Mesenchymal stem cell (in vitro differentiated cells and primary cell): Measurements from ENCODE around the gene KLF7.
A peak's percentile ranks its signal among the peaks of the same experiment; 100 is the strongest.

Experiments used
- DNase-seq: peaks from one replicate; pipeline ENCODE4 v3.0.0-alpha.2; 2013
- H2AFZ ChIP-seq: one replicate; pipeline ENCODE4 v1.6.1; 2013; ENCODE audit warnings: low read depth, mild to moderate bottlenecking, control low read depth, inconsistent platforms, low read length, moderate library complexity
- H2AK5ac ChIP-seq: 2 replicates; pipeline ENCODE4 v1.6.1; 2013; ENCODE audit warnings: low read length, moderate library complexity, mild to moderate bottlenecking, inconsistent platforms; ENCODE audit not compliant: severe bottlenecking
- H2BK120ac ChIP-seq: one replicate; pipeline ENCODE4 v1.6.1; 2013; ENCODE audit warnings: low read depth, mild to moderate bottlenecking, inconsistent platforms, low read length, moderate library complexity
- H2BK12ac ChIP-seq, 2 experiments: one replicate each; pipeline ENCODE4 v1.6.1; 2013; ENCODE audit warnings: inconsistent platforms in 2 of 2, low read length in 2 of 2, mild to moderate bottlenecking in 2 of 2, moderate library complexity in 2 of 2, control low read depth in 1 of 2
- H2BK15ac ChIP-seq: one replicate; pipeline ENCODE4 v1.6.1; 2013; ENCODE audit warnings: mild to moderate bottlenecking, low read depth, inconsistent platforms; ENCODE audit not compliant: poor library complexity, severe bottlenecking
- H2BK5ac ChIP-seq: 2 replicates; pipeline ENCODE4 v1.6.1; 2013; ENCODE audit warnings: low read depth, mild to moderate bottlenecking, low read length, control low read depth, inconsistent platforms; ENCODE audit not compliant: poor library complexity, severe bottlenecking
- H3K14ac ChIP-seq, 2 experiments: one replicate each; pipeline ENCODE4 v1.6.1; 2013; ENCODE audit warnings: inconsistent platforms in 2 of 2, low read length in 2 of 2, control low read depth in 1 of 2, mild to moderate bottlenecking in 1 of 2, moderate library complexity in 1 of 2
- H3K18ac ChIP-seq, 2 experiments: one replicate each; pipeline ENCODE4 v1.6.1; 2013; ENCODE audit warnings: inconsistent platforms in 2 of 2, low read length in 2 of 2, control low read depth in 1 of 2, low read depth in 1 of 2, mild to moderate bottlenecking in 1 of 2
- H3K23ac ChIP-seq, 2 experiments: one replicate each; pipeline ENCODE4 v1.6.1; 2013; ENCODE audit warnings: inconsistent platforms in 2 of 2, low read length in 2 of 2, mild to moderate bottlenecking in 2 of 2, moderate library complexity in 2 of 2, control low read depth in 1 of 2
- H3K27ac ChIP-seq: 2 replicates; pipeline ENCODE4 v1.5.1; 2013; ENCODE audit warnings: mild to moderate bottlenecking, moderate library complexity, low read length, control low read depth, inconsistent platforms; ENCODE audit not compliant: poor library complexity, severe bottlenecking
- H3K27me3 ChIP-seq, 2 experiments: 2 replicates each; pipeline versions ENCODE4 v1.6.1 to v1.7.0; 2013; ENCODE audit warnings: low read length in 2 of 2, mild to moderate bottlenecking in 2 of 2, moderate library complexity in 2 of 2, control low read depth in 1 of 2, inconsistent platforms in 1 of 2; ENCODE audit not compliant: control insufficient read depth in 1 of 2, insufficient read depth in 1 of 2
- H3K36me3 ChIP-seq, 2 experiments: 2 replicates each; pipeline versions ENCODE4 v1.6.1 to v1.7.0; 2013; ENCODE audit warnings: low read length in 2 of 2, control low read depth in 1 of 2, inconsistent platforms in 1 of 2, low read depth in 1 of 2, mild to moderate bottlenecking in 1 of 2; ENCODE audit not compliant: insufficient read depth in 2 of 2, control insufficient read depth in 1 of 2
- H3K4ac ChIP-seq, 2 experiments: one replicate each; pipeline ENCODE4 v1.6.1; 2013; ENCODE audit warnings: inconsistent platforms in 2 of 2, low read length in 2 of 2, mild to moderate bottlenecking in 2 of 2, moderate library complexity in 2 of 2, control low read depth in 1 of 2, low read depth in 1 of 2
- H3K4me1 ChIP-seq: 2 replicates; pipeline ENCODE4 v1.6.1; 2013; ENCODE audit warnings: low read depth, low read length, control low read depth; ENCODE audit not compliant: control insufficient read depth, insufficient read depth
- H3K4me2 ChIP-seq: 2 replicates; pipeline ENCODE4 v1.6.1; 2013; ENCODE audit warnings: low read length, mild to moderate bottlenecking, inconsistent platforms; ENCODE audit not compliant: poor library complexity, severe bottlenecking
- H3K4me3 ChIP-seq, 2 experiments: 2 replicates each; pipeline versions ENCODE4 v1.5.1 to v1.7.0; 2013; ENCODE audit warnings: low read length in 2 of 2, mild to moderate bottlenecking in 2 of 2, control low read depth in 1 of 2, low read depth in 1 of 2; ENCODE audit not compliant: insufficient read depth in 1 of 2
- H3K79me1 ChIP-seq: replicated peaks from 2 replicates; pipeline ENCODE4 v1.6.1; 2013; ENCODE audit warnings: mild to moderate bottlenecking, control low read depth, low read length, inconsistent platforms; ENCODE audit not compliant: poor library complexity, severe bottlenecking
- H3K9ac ChIP-seq: 2 replicates; pipeline ENCODE4 v1.7.0; 2013; ENCODE audit warnings: mild to moderate bottlenecking, low read length, moderate library complexity
- H3K9me3 ChIP-seq: 2 replicates; pipeline ENCODE4 v1.7.0; 2013; ENCODE audit warnings: mild to moderate bottlenecking, low read length; ENCODE audit not compliant: control insufficient read depth
- H4K8ac ChIP-seq: one replicate; pipeline ENCODE4 v1.6.1; 2013; ENCODE audit warnings: inconsistent platforms, mild to moderate bottlenecking, low read length, moderate library complexity
- H4K91ac ChIP-seq: one replicate; pipeline ENCODE4 v1.6.1; 2013; ENCODE audit warnings: mild to moderate bottlenecking, low read length, inconsistent platforms
- WGBS: methylation state at CpG from one replicate; pipeline ENCODE4 v1.1.7; 2013; ENCODE audit warnings: mixed read lengths; 5-methylcytosine and 5-hydroxymethylcytosine counted together

The KLF7 gene

GRCh38 chr2:207157162-207157481 is 8.6 kb downstream of the KLF7 start:
- H2AFZ ChIP-seq: no peak overlapping the region
- H3K79me1 ChIP-seq: no peaks in the 10 kb centered on the region
- no peak overlapping the region for H3K4ac ChIP-seq
- no peak for DNase-seq
- H2AK5ac ChIP-seq: no peak overlapping the region
- no peak overlapping the region for H2BK15ac ChIP-seq
- no peak overlapping the region for H3K4me3 ChIP-seq
- H2BK12ac ChIP-seq: no peak overlapping the region
- no peak overlapping the region for H3K9ac ChIP-seq
- H2BK5ac ChIP-seq: no peak overlapping the region
- H4K91ac ChIP-seq: no peak overlapping the region
- H3K18ac ChIP-seq: no peak overlapping the region
- no peaks in the 10 kb centered on the region for H3K9me3 ChIP-seq
- H3K23ac ChIP-seq: no peak overlapping the region
- no peaks in the 10 kb centered on the region for H3K27me3 ChIP-seq
- peaks cover 13% of the 10 kb centered on the region for H3K4me1 ChIP-seq
- H3K4me2 ChIP-seq: no peak overlapping the region
- WGBS: 98% methylated on average over 1 of the region's 1 CpG
- H3K27ac ChIP-seq: no peak overlapping the region
- H3K36me3 ChIP-seq: no peaks in the 10 kb centered on the region
- no peak overlapping the region for H3K14ac ChIP-seq
- no peak overlapping the region for H4K8ac ChIP-seq
- H2BK120ac ChIP-seq: no peak overlapping the region

DNA sequence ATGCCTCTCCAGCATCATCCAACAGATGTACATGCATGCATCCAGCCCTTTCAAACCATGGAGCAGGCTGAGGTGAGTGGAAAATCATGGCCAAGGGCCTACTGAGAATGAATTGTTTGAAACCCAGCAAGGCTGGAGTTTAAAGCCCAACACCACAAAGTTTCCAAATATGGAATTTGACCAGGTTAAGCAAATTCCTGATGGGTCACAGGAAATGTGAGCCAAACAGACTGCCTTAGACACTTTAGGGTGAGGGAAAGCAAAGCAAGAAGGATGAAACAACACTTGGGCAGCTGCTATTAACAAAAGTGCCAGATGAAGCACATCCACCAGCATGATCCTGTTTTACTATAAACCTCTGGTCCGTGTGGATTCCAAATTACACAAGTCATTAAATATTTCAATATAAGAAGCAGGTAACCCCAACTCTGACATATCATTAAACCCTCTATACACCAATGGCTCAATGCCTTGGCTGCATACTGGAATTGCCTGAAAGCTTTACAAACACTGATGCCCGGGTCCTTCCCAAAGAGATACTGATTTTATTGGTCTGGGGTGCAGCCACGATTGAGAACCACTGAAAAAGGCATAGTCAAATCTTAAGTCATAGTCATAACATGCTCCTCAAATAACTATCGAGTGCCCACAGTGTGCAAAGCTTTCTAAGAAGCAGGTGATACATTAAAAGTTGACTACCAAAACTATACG is 9.1 kb downstream of the KLF7 start:
- no peak overlapping the region for H3K4me3 ChIP-seq
- no peak overlapping the region for H2BK15ac ChIP-seq
- no peak overlapping the region for H3K4ac ChIP-seq
- H3K23ac ChIP-seq: no peak overlapping the region
- H4K8ac ChIP-seq: no peak overlapping the region
- no peak overlapping the region for H3K4me2 ChIP-seq
- no peak overlapping the region for H2BK12ac ChIP-seq
- H2BK5ac ChIP-seq: no peak overlapping the region
- no peaks in the 10 kb centered on the region for H3K9me3 ChIP-seq
- no peaks in the 10 kb centered on the region for H3K36me3 ChIP-seq
- H3K9ac ChIP-seq: no peak overlapping the region
- 81% methylated on average over 4 of the region's 5 CpGs for WGBS
- H4K91ac ChIP-seq: no peak overlapping the region
- H2AK5ac ChIP-seq: peak overlapping the region; percentile 53
- DNase-seq: no peak
- H3K18ac ChIP-seq: no peak overlapping the region
- H2BK120ac ChIP-seq: no peak overlapping the region
- H3K14ac ChIP-seq: no peak overlapping the region
- H3K27me3 ChIP-seq: no peaks in the 10 kb centered on the region
- H3K4me1 ChIP-seq: peaks cover 13% of the 10 kb centered on the region
- H3K27ac ChIP-seq: no peak overlapping the region
- no peaks in the 10 kb centered on the region for H3K79me1 ChIP-seq
- no peak overlapping the region for H2AFZ ChIP-seq

DNA sequence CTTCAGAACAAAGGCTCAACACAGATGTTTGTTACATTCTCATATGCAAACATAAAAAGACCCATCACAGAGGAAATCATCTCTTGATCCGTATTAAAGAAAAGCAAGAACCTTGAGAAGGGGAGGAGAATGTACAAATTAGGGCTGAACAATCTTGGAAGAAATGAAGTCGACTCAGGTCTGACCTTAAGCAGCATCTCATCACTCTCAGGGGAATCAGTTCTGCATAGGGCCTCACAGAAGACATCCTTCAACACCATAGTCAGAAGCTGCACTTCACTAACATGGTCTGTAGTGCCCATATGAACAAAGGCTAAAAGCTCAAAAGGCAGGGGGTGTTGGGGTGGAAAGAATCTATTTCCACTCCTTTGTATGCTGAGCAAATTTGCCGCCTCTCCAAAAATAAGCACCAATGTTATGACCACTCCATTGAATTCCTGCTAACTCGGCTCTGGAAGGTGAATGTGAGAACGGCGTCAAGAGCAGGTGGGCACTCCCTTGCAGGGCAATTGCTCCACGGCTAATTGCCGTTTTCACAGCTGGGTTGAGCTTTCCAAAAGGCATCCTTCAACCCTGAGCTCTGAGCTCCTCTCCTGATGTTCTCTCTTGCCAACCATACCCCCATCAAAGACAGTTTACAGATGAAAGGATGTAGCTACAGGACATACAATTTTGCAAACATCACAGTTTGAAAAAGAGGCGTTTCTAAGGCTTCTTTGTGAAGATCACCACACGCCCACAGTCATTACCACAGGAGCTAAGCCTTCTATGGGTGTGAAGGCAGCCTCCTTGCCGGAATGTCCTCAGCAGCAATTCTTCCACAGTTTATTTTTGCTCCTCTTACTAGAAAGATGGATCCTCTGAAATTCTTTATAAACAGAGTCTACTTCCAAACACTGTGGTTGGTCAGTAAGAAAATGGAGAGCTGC is 10.0 kb downstream of the KLF7 start:
- WGBS: 84% methylated on average over 11 of the region's 11 CpGs
- Histone ChIP-seq H3K79me1 (no peaks in the 10 kb centered on the region), H3K4me1 (peaks cover 12% of the 10 kb centered on the region), H3K9me3 (no peaks in the 10 kb centered on the region), H3K18ac (peak overlapping the region in 1 of 2 experiments; percentile 53), H3K23ac (no peak overlapping the region), H4K91ac (no peak overlapping the region), H3K14ac (no peak overlapping the region), H2BK12ac (peak overlapping the region; percentile 40 to 61), H3K4me3 (no peak overlapping the region), H3K27ac (peak overlapping the region; percentile 15), H2BK120ac (no peak overlapping the region), H3K9ac (no peak overlapping the region), H3K27me3 (no peaks in the 10 kb centered on the region), H2BK15ac (no peak overlapping the region), H3K4me2 (no peak overlapping the region), H2AK5ac (peak overlapping the region; percentile 53), H3K36me3 (no peaks in the 10 kb centered on the region), H2BK5ac (no peak overlapping the region), H3K4ac (no peak overlapping the region), H2AFZ (no peak overlapping the region), H4K8ac (peak overlapping the region; percentile 36)
- no peak for DNase-seq
